Upper lobe of left lung (tissue), 6 donors: ENCODE results near the gene KIF26B. TPM values are rescaled to one million over a fixed set of nuclear protein-coding genes. Genes with fewer than 3 reads are reported as not detected.
"Not testable (repeated sequence)": the region's sequence is repeated elsewhere in the genome, so short reads cannot be mapped to it uniquely, and the experiment has no call there.

Source experiments
- ATAC-seq, 2 donors: fragments of 200-7000 bp; cut with Tn5 transposase; one replicate each; pipeline ENCODE4 v1.9.1; 2022; ENCODE audit warnings: mild to moderate bottlenecking in 2 of 2, moderate library complexity in 2 of 2; ENCODE audit not compliant: low FRiP score in 2 of 2
- DNase-seq, 2 donors: peaks; one replicate each; pipeline ENCODE4 v3.0.0-alpha.2; 2019 to 2020
- H3K27ac ChIP-seq, 4 donors: fragments of 200-600 bp; sonication (generic); one replicate each; pipeline ENCODE4 v1.5.1; 2016 to 2019
- H3K27me3 ChIP-seq, 4 donors: fragments of 200-600 bp; sonication (generic); one replicate each; pipeline ENCODE4 v1.5.1; 2017 to 2019
- H3K36me3 ChIP-seq, 4 donors: fragments of 200-600 bp; sonication (generic); one replicate each; pipeline ENCODE4 v1.5.1; 2016 to 2019
- H3K4me1 ChIP-seq, 4 donors: fragments of 200-600 bp; sonication (generic); one replicate each; pipeline ENCODE4 v1.5.1; 2018 to 2019
- H3K4me3 ChIP-seq, 4 donors: fragments of 200-600 bp; sonication (generic); one replicate each; pipeline ENCODE4 v1.5.1; 2017 to 2019; ENCODE audit warnings: mild to moderate bottlenecking in 2 of 4, moderate library complexity in 1 of 4
- H3K9me3 ChIP-seq, 4 donors: fragments of 200-600 bp; sonication (generic); one replicate each; pipeline ENCODE4 v1.5.1; 2018 to 2019
- EP300 ChIP-seq, 4 donors: sonication (generic); formaldehyde crosslinking; IDR thresholded peaks; one replicate each; pipeline ENCODE4 v1.5.1; 2017; ENCODE audit warnings: antibody characterized with exemption in 4 of 4, control low read depth in 2 of 4
- POLR2A ChIP-seq, 4 donors: fragments of 450-650 bp; IDR thresholded peaks; one replicate each; pipeline ENCODE4 v1.5.1; 2016 to 2017; ENCODE audit warnings: antibody characterized with exemption in 4 of 4, mild to moderate bottlenecking in 2 of 4
- POLR2AphosphoS5 ChIP-seq, 2 donors: sonication (generic); formaldehyde crosslinking; IDR thresholded peaks; one replicate each; pipeline ENCODE4 v1.5.1; 2017; ENCODE audit warnings: antibody characterized with exemption in 2 of 2
- WGBS, 2 donors: methylation state at CpG; one replicate each; pipeline ENCODE4 v1.1.5; 2017 to 2018; 5-methylcytosine and 5-hydroxymethylcytosine counted together
- total RNA-seq, 6 donors: library from RNA; depleted of rRNA in 4 of 6; stranded (reverse); fragments of >200 nt in 4 of 6; gene quantifications; one replicate each; pipeline versions ENCODE4 v1.1.0 to v1.2.1, GENCODE V29; 2016 to 2021
- TF ChIP-seq, protein P1 (sequence below), 6 experiments: fragments of 450-650 bp in 4 of 6; fragments of 200-600 bp in 2 of 6; sonication (generic) in 2 of 6; IDR thresholded peaks; one replicate each; pipeline ENCODE4 v1.5.1; 2016 to 2019; ENCODE audit warnings: antibody characterized with exemption in 6 of 6
- donor health status: DM: no; HTN: no; CAD: no; lungs with moderate emphysema.
- donor health status: DM: no; HTN: yes; CAD: no; lungs with severe emphysema.

KIF26B gene
- total RNA-seq, 6 donors from 2014 or later: 1.2 to 4.3 (median 2.1) TPM

DNA sequence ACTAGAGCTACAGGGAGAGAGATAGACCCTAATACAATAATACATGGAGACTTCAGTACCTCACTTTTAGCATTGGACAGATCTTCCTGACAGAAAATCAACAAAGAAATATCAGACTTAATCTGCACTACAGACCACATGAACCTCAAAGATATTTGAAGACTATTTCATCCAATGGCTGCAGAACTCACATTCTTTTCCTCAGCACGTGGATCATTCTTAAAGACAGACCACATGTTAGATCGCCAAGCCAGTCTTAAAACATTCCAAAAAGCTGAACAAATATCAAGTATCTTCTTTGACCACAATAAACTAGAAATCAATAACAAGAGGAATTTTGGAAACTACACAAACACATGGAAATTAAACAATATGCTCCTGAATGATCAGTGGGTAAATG lies 576.0 kb downstream of the KIF26B start:
- TF ChIP-seq EP300 (IDR thresholded peaks at IDR 0.05): no peak
- TF ChIP-seq, protein P1, sequence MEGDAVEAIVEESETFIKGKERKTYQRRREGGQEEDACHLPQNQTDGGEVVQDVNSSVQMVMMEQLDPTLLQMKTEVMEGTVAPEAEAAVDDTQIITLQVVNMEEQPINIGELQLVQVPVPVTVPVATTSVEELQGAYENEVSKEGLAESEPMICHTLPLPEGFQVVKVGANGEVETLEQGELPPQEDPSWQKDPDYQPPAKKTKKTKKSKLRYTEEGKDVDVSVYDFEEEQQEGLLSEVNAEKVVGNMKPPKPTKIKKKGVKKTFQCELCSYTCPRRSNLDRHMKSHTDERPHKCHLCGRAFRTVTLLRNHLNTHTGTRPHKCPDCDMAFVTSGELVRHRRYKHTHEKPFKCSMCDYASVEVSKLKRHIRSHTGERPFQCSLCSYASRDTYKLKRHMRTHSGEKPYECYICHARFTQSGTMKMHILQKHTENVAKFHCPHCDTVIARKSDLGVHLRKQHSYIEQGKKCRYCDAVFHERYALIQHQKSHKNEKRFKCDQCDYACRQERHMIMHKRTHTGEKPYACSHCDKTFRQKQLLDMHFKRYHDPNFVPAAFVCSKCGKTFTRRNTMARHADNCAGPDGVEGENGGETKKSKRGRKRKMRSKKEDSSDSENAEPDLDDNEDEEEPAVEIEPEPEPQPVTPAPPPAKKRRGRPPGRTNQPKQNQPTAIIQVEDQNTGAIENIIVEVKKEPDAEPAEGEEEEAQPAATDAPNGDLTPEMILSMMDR (IDR thresholded peaks at IDR 0.05): no peak
- no peak for TF ChIP-seq POLR2AphosphoS5 (IDR thresholded peaks at IDR 0.05)
- no peak for TF ChIP-seq POLR2A (IDR thresholded peaks at IDR 0.05)
- Histone ChIP-seq H3K27me3 (no peaks in the 10 kb centered on the region), H3K27ac (no peak overlapping the region), H3K4me1 (no peaks in the 10 kb centered on the region), H3K36me3 (no peaks in the 10 kb centered on the region), H3K9me3 (peaks cover 0 to 15% (median 6%) of the 10 kb centered on the region in 4 donors), H3K4me3 (no peak overlapping the region)
- DNase-seq: no peak
- no peak for ATAC-seq
- 92 to 94% methylated on average over 2 of the region's 2 CpGs for WGBS, 2 donors

DNA sequence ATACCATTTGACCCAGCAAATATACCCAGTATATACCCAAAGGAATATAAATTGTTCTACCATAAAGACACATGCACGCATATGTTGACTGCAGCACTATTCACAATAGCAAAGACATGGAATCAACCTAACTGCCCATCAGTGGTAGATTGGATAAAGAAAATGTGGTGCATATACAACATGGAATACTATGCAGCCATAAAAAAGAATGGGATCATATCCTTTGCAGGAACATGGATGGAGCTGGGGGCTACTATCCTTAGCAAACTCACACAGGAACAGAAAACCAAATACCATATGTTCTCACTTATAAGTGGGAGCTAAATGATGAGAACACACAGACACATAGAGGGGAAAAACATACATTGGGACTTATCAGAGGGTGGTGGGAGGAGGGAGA lies 585.6 kb downstream of the KIF26B start:
- not testable (repeated sequence) for H3K27me3 ChIP-seq, H3K4me1 ChIP-seq, H3K36me3 ChIP-seq, H3K27ac ChIP-seq, ATAC-seq, H3K9me3 ChIP-seq, DNase-seq, H3K4me3 ChIP-seq
- WGBS, 2 donors: 96 to 100% methylated on average over 1 of the region's 1 CpG

DNA sequence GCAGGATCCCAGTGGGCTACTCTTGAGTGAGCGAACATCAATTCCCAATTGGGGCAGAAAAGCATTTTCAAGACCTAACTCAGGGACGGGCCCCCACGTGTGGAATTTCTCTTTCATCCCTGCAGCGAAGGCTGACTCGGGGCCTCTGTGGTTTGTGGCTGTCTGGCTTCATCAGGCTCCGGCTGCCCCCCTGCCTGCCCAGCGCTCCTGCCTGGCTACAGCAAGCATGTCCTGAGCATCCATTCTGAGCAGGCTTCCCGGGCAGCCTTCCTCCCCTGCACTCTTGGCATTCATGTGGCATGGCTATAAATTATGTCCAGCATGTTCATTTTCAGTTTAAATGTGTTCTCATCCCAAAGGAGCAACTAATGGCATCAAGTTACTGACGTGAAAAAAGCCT lies 588.1 kb downstream of the KIF26B start:
- Histone ChIP-seq H3K4me3 (no peak overlapping the region), H3K9me3 (no peaks in the 10 kb centered on the region), H3K36me3 (no peaks in the 10 kb centered on the region), H3K27ac (no peak overlapping the region), H3K4me1 (no peaks in the 10 kb centered on the region), H3K27me3 (no peaks in the 10 kb centered on the region)
- no peak for TF ChIP-seq POLR2A (IDR thresholded peaks at IDR 0.05)
- TF ChIP-seq POLR2AphosphoS5 (IDR thresholded peaks at IDR 0.05): no peak
- TF ChIP-seq, protein P1 (IDR thresholded peaks at IDR 0.05): no peak
- no peak for TF ChIP-seq EP300 (IDR thresholded peaks at IDR 0.05)
- DNase-seq: peak in 1 of 2 donors; percentile 46
- 80 to 85% methylated on average over 6 to 9 of the region's 9 CpGs for WGBS, 2 donors
- no peak for ATAC-seq

DNA sequence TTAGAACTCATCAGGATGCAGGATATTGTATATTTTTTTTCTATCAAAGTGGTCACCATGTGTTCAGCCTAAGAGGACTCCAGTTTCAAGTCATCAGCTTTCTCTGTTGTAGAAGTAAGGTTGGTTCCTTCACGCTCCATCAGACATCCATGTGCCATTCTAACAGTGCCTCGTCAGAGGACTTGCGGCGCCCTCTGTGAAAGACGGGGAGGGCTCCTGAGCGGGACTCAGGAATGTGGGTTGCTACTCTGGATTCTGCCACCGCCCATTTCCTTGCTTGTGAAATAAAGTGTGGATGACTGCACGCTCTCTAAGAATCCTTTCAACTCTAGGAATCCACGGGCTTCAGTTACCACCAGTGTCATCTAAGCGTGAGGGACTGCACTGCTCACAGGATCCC lies 593.5 kb downstream of the KIF26B start:
- DNase-seq: no peak
- Histone ChIP-seq H3K36me3 (peaks cover 0 to 8% (median 0%) of the 10 kb centered on the region in 4 donors), H3K9me3 (no peaks in the 10 kb centered on the region), H3K4me1 (no peaks in the 10 kb centered on the region), H3K4me3 (no peak overlapping the region), H3K27ac (no peak overlapping the region), H3K27me3 (no peaks in the 10 kb centered on the region)
- TF ChIP-seq EP300 (IDR thresholded peaks at IDR 0.05) (no peak), POLR2A (IDR thresholded peaks at IDR 0.05) (no peak), POLR2AphosphoS5 (IDR thresholded peaks at IDR 0.05) (no peak)
- TF ChIP-seq, protein P1 (IDR thresholded peaks at IDR 0.05): no peak
- 86 to 94% methylated on average over 10 of the region's 10 CpGs for WGBS, 2 donors
- ATAC-seq: no peak

DNA sequence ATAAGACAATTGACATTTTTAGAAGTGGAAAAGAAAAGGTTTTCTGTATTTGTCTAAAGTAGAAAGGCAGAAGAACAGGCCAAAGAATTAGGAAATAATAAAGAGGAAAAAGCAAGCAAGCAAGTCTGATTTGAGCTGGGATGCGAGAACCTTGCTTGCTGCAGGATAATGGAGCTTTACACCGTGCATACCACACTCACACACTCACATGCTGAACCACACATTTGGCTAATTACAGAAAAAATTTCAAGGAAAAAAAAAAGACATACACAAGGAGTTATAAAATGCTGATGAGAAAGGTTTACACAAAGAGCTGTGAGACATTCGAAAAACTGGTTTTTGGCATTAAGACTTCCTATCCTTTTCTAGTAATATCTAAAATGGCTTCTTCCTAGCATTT lies 593.9 kb downstream of the KIF26B start:
- no peak for ATAC-seq
- Histone ChIP-seq H3K36me3 (peaks cover 0 to 8% (median 0%) of the 10 kb centered on the region in 4 donors), H3K4me1 (no peaks in the 10 kb centered on the region), H3K9me3 (no peaks in the 10 kb centered on the region), H3K4me3 (no peak overlapping the region), H3K27ac (no peak overlapping the region), H3K27me3 (no peaks in the 10 kb centered on the region)
- TF ChIP-seq POLR2AphosphoS5 (IDR thresholded peaks at IDR 0.05) (no peak), POLR2A (IDR thresholded peaks at IDR 0.05) (no peak), EP300 (IDR thresholded peaks at IDR 0.05) (no peak)
- TF ChIP-seq, protein P1 (IDR thresholded peaks at IDR 0.05): no peak
- 91 to 93% methylated on average over 3 of the region's 3 CpGs for WGBS, 2 donors
- no peak for DNase-seq
